Endothelial cell of umbilical vein (primary cell): ENCODE measurements around the gene ELOB. TPM values are rescaled to one million over a fixed set of nuclear protein-coding genes. Genes with fewer than 3 reads are reported as not detected.
"Not testable (repeated sequence)": the region's sequence is repeated elsewhere in the genome, so short reads cannot be mapped to it uniquely, and the experiment has no call there.

Experiments used
- BruUV-seq: library from RNA; stranded (reverse); fragments of 400-500 nt; replicated peaks from 2 replicates; lab custom pipeline; 2021; lab: Mats Ljungman, UMichigan
- CTCF ChIA-PET: fragments of 300-600, 350-600 bp; sonication (Branson Sonifier 250); formaldehyde crosslinking; loops from one replicate; lab custom pipeline; 2021; ENCODE audit warnings: antibody characterized with exemption, inconsistent platforms; lab: Charles Lee
- POLR2A ChIA-PET: fragments of 300-600, 350-600 bp; sonication (Branson Sonifier 250); formaldehyde crosslinking; loops from one replicate; lab custom pipeline; 2021; ENCODE audit warnings: antibody characterized with exemption, inconsistent platforms; lab: Charles Lee
- DNase-seq: peaks from one replicate; pipeline ENCODE4 v3.0.0-alpha.2; 2011; ENCODE audit warnings: low read depth, low spot score
- FAIRE-seq: peaks from 2 replicates; lab custom pipeline; 2011; peaks lifted over from hg19 to GRCh38; lab: Jason Lieb, UNC
- H2AFZ ChIP-seq: 2 replicates; pipeline ENCODE4 v1.6.0; 2012; ENCODE audit warnings: low read depth, low read length, control low read depth, inconsistent platforms
- H3K27ac ChIP-seq: 2 replicates; pipeline ENCODE4 v1.5.1; 2011; ENCODE audit warnings: low read depth, mild to moderate bottlenecking, control low read depth, low read length, moderate library complexity; ENCODE audit not compliant: insufficient read depth
- H3K27me3 ChIP-seq, 2 experiments: 2 replicates each; pipeline versions ENCODE4 v1.6.0 to v1.6.1; 2011; ENCODE audit warnings: low read length in 2 of 2, mixed read lengths in 1 of 2; ENCODE audit not compliant: control insufficient read depth in 2 of 2, insufficient read depth in 2 of 2
- H3K36me3 ChIP-seq, 2 experiments: 2 replicates in 1 of 2; 3 replicates in 1 of 2; pipeline ENCODE4 v1.5.1; 2011; ENCODE audit warnings: low read length in 2 of 2, mild to moderate bottlenecking in 1 of 2, moderate library complexity in 1 of 2; ENCODE audit not compliant: control insufficient read depth in 2 of 2, insufficient read depth in 2 of 2; ENCODE audit errors: extremely low read depth in 1 of 2
- H3K4me1 ChIP-seq: 3 replicates; pipeline ENCODE4 v1.5.1; 2011; ENCODE audit warnings: mild to moderate bottlenecking, low read length; ENCODE audit not compliant: control insufficient read depth, insufficient read depth; ENCODE audit errors: extremely low read depth
- H3K4me2 ChIP-seq: 2 replicates; pipeline ENCODE4 v1.6.1; 2011; ENCODE audit warnings: low read length, control low read depth, mixed read lengths; ENCODE audit not compliant: insufficient read depth
- H3K4me3 ChIP-seq, 3 experiments: fragments of 200-600 bp in 1 of 3; sonication (generic), shearing (Covaris generic) in 1 of 3; replicated peaks in 1 of 3; 2 replicates each; pipeline ENCODE4 v1.5.1; 2011 to 2016; ENCODE audit warnings: control low read depth in 3 of 3, low read length in 3 of 3, mild to moderate bottlenecking in 2 of 3, inconsistent platforms in 1 of 3, low read depth in 1 of 3, moderate library complexity in 1 of 3; ENCODE audit not compliant: insufficient read depth in 1 of 3
- H3K79me2 ChIP-seq: 2 replicates; pipeline ENCODE4 v1.6.0; 2012; ENCODE audit warnings: low read length, inconsistent platforms; ENCODE audit not compliant: control insufficient read depth, insufficient read depth
- H3K9ac ChIP-seq: replicated peaks from 2 replicates; pipeline ENCODE3; 2011; ENCODE audit warnings: low read length, control low read depth; ENCODE audit not compliant: insufficient read depth; ENCODE audit errors: extremely low read depth
- H3K9me1 ChIP-seq: replicated peaks from 3 replicates; pipeline ENCODE4 v1.6.0; 2011; ENCODE audit warnings: mild to moderate bottlenecking, low read length; ENCODE audit not compliant: control insufficient read depth, insufficient read depth; ENCODE audit errors: extremely low read depth
- H3K9me3 ChIP-seq: replicated peaks from 2 replicates; pipeline ENCODE4 v1.5.1; 2012; ENCODE audit warnings: low read length, inconsistent platforms; ENCODE audit not compliant: control insufficient read depth, insufficient read depth
- H4K20me1 ChIP-seq: replicated peaks from 2 replicates; pipeline ENCODE3; 2011; ENCODE audit warnings: mild to moderate bottlenecking, low read length; ENCODE audit not compliant: control insufficient read depth, insufficient read depth; ENCODE audit errors: extremely low read depth
- CTCF ChIP-seq, 2 donors: IDR thresholded peaks; 1 replicate in 1 of 2; 2 replicates in 1 of 2; pipeline ENCODE4 v1.5.1; 2011; ENCODE audit warnings: low read length in 2 of 2, mild to moderate bottlenecking in 2 of 2, moderate library complexity in 2 of 2, control low read depth in 1 of 2, inconsistent platforms in 1 of 2, low read depth in 1 of 2; ENCODE audit not compliant: insufficient read depth in 1 of 2; ENCODE audit errors: extremely low read depth in 1 of 2
- EZH2 ChIP-seq: IDR thresholded peaks from 2 replicates; pipeline ENCODE4 v1.6.1; 2012; ENCODE audit warnings: borderline replicate concordance, low read depth, mild to moderate bottlenecking, moderate library complexity, low read length, inconsistent platforms; ENCODE audit not compliant: severe bottlenecking
- FOS ChIP-seq: IDR thresholded peaks from 2 replicates; pipeline ENCODE4 v1.6.1; 2011; ENCODE audit warnings: mild to moderate bottlenecking, low read length, moderate library complexity, borderline replicate concordance; ENCODE audit not compliant: insufficient read depth
- GATA2 ChIP-seq: IDR thresholded peaks from 2 replicates; pipeline ENCODE4 v1.7.0; 2011; ENCODE audit warnings: low read depth, mild to moderate bottlenecking, moderate library complexity, mixed read lengths, low read length; ENCODE audit not compliant: insufficient read length, insufficient read depth
- JUN ChIP-seq: IDR thresholded peaks from 2 replicates; pipeline ENCODE4 v1.6.1; 2011; ENCODE audit warnings: borderline replicate concordance, low read depth; ENCODE audit not compliant: insufficient read length, insufficient read depth
- MAX ChIP-seq: IDR thresholded peaks from 2 replicates; pipeline ENCODE4 v1.6.1; 2011; ENCODE audit not compliant: insufficient read depth, insufficient read length
- MYC ChIP-seq: IDR thresholded peaks from one replicate; pipeline ENCODE4 v1.6.1; 2011; ENCODE audit warnings: mild to moderate bottlenecking, low read depth, low read length
- POLR2A ChIP-seq: IDR thresholded peaks from 2 replicates; pipeline ENCODE4 v1.6.1; 2012; ENCODE audit warnings: low read depth, mild to moderate bottlenecking, control low read depth, low read length
- POLR2AphosphoS5 ChIP-seq: IDR thresholded peaks from 2 replicates; pipeline ENCODE4 v1.6.1; 2012; ENCODE audit warnings: low read depth, mild to moderate bottlenecking, control low read depth, low read length, moderate library complexity; ENCODE audit not compliant: insufficient read depth
- dilution Hi-C: fragments of 300-500 bp; cut with MboI; formaldehyde crosslinking; loops from one replicate; pipeline ENCODE4 v1.15.0; 2019; ENCODE audit warnings: low sequenced_read_pairs; ENCODE audit not compliant: extremely low pct_ligation_motif_present
- intact Hi-C: fragments of 100-400 bp; cut with micrococcal nuclease; formaldehyde crosslinking; loops from one replicate; pipeline ENCODE4 v1.10.0; 2022
- polyA plus RNA-seq, 4 experiments: library from polyadenylated mRNA; depleted of rRNA in 3 of 4; stranded (reverse) in 3 of 4; unstranded in 1 of 4; fragments of >200 nt; gene quantifications; 2 replicates each; pipeline versions ENCODE4 v1.2.1 to v1.2.3, GENCODE V29; 2011 to 2012; ENCODE audit warnings: missing spikeins in 1 of 4
- total RNA-seq: library from RNA; stranded (reverse); gene quantifications from 2 replicates; pipeline ENCODE4 v1.2.3, GENCODE V29; 2021

The ELOB gene
- total and polyA plus RNA-seq, 2 donors (not counting 3 experiments of a cell fraction or from before 2014, with no cell fraction given) = 251 to 848 TPM

- no peak overlapping the region for H3K9ac ChIP-seq
Measured at GRCh38 chr16:2724088-2724676, 52.9 kb downstream of the ELOB start.

GRCh38 chr16:2721634-2722173, 55.4 kb downstream of the ELOB start:
- CTCF ChIA-PET = interaction anchor here (0.7 kb wide), 1 partner anchor 206 kb away, joined by 3 read pairs; no protein-coding TSS in a partner anchor

More at GRCh38 chr16:2724088-2724676, 52.9 kb downstream of the ELOB start:
- Histone ChIP-seq H3K4me1 (peaks cover 4% of the 10 kb centered on the region), H3K27ac (no peak overlapping the region), H4K20me1 (no peaks in the 10 kb centered on the region), H3K27me3 (peaks cover 0 to 4% of the 10 kb centered on the region in 2 experiments), H3K9me1 (no peaks in the 10 kb centered on the region), H3K79me2 (no peaks in the 10 kb centered on the region), H3K4me3 (no peak overlapping the region), H3K9me3 (no peaks in the 10 kb centered on the region), H2AFZ (no peak overlapping the region), H3K4me2 (no peak overlapping the region), H3K36me3 (no peaks in the 10 kb centered on the region)
- intact Hi-C loops (no loop called here), dilution Hi-C loops (no loop called here)
- DNase-seq = no peak
- ChIA-PET CTCF (no interaction called here), POLR2A (no interaction called here)
- no peak for TF ChIP-seq POLR2A
- no peak for TF ChIP-seq MAX
- no peak for TF ChIP-seq MYC
- TF ChIP-seq POLR2AphosphoS5 = no peak
- no peak for TF ChIP-seq FOS
- no peak for TF ChIP-seq EZH2
- no peak for TF ChIP-seq CTCF (IDR thresholded peaks at IDR 0.05; ENCODE audit: extremely low read depth in 1 of 2, insufficient read depth in 1 of 2, low read depth in 1 of 2, low read length in 2 of 2)
- no peak for TF ChIP-seq JUN
- TF ChIP-seq GATA2 = no peak
- BruUV-seq = no TSS peak
- FAIRE-seq = no peak

More at GRCh38 chr16:2721634-2722173, 55.4 kb downstream of the ELOB start:
- Histone ChIP-seq H3K4me3 (peak overlapping the region; percentile 24 to 55 (median 38)), H3K27ac (peak overlapping the region; percentile 3), H2AFZ (peak overlapping the region; percentile 81), H3K4me2 (peak overlapping the region; percentile 74)
- BruUV-seq, H3K36me3 ChIP-seq, H3K9ac ChIP-seq, dilution Hi-C loops, H3K27me3 ChIP-seq, POLR2A ChIA-PET, DNase-seq, H4K20me1 ChIP-seq, H3K4me1 ChIP-seq, H3K9me1 ChIP-seq, H3K79me2 ChIP-seq, H3K9me3 ChIP-seq: not testable (repeated sequence)
- peak; percentile 67 for FAIRE-seq
- intact Hi-C loops = loop anchor here (1.0 to 2.0 kb wide), 4 partner anchors 31 to 147 kb away; partner anchors contain the start of genes KCTD5 and SRRM2
